GM21717 (cell line): ENCODE data around the gene ACOXL.
A peak's percentile ranks its signal among the peaks of the same experiment; 100 is the strongest.

Source experiments
- ATAC-seq: cut with Tn5 transposase; IDR thresholded peaks from one replicate; pipeline ENCODE4 v1.9.1; 2021; ENCODE audit warnings: mild to moderate bottlenecking, moderate library complexity; ENCODE audit not compliant: unreplicated experiment

Gene ACOXL

DNA sequence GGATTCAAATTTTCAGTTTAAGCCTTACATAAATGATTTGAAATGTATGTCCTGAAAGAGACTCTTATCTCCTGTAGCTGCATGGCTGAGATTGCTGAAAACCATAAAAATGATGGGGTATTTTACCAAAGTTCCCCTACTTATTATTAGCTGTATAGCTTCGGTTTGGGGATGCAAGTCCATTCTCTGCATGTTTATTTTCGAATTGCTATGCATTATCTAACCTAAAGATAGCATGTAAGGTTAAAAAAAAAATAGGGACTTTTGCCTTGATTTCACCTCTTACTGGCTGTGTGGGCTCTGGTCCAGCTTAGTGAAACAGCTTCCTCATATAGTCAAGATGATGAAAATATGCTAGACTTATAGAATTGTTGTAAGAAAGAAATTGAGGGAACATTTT is 14.0 kb upstream of the ACOXL start:
- ATAC-seq, result no peak

DNA sequence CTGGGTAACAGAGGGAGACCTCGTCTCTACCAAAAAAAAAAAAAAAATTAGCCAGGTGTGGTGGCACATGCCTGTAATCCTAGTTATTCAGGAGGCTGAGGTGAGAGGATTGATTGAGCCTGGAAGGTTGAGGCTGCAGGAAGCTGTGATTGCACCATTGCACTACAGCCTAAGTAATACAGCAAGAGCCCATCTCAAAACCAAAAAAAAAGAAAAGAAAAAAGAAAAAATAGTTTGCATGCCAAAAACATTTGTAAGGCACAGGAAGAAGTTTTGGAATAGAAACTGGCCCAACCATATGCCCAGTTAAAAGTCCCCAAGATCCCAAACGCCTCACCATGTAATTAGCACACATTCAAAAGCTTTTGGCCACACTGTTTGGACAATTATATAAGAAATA is 13.4 kb upstream of the ACOXL start:
- no peak for ATAC-seq

GRCh38 chr2:110720547-110720946 is 11.8 kb upstream of the ACOXL start:
- ATAC-seq, result no peak

DNA sequence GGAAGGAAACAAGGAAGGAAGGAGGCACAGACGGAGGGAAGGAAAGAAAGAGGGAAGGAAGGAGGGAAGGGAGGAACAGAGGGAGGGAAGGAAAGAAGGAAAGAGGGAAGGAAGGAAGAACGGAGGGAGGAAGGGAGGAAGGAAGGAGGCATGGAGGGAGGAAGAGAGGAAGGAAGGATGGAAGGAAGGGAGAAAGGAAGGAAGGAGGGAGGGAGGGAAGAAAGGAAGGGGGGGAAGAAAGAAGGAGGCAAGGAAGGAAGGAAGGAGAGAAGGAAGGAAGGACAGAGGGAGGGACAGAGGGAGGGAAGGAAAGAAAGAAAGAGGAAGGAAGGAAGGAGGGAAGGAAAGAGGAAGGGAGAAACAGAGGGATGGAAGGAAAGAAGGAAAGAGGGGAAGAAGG is 7.6 kb upstream of the ACOXL start:
- ATAC-seq, result no peak

DNA sequence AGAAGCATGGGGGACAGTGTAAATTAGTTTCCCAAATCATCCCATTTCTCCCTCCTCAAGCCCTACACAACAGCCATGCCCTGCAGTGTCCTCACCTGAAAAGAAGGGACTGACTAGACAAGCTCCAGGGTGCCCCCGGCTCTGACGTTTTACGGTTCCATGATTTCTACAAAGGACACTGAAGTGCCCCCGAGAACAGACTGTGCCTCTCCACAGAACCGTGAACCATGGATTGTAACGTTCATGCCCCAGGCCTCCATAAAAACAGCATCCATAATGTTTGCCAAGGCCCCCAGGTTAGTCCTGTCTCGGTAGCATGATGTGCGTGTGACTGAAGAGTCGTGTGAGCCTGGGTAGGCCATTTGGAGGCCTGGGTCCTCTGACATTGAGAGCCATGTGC is 7.0 kb upstream of the ACOXL start:
- no peak for ATAC-seq

GRCh38 chr2:110725859-110726258 is 6.5 kb upstream of the ACOXL start:
- ATAC-seq, result no peak

DNA sequence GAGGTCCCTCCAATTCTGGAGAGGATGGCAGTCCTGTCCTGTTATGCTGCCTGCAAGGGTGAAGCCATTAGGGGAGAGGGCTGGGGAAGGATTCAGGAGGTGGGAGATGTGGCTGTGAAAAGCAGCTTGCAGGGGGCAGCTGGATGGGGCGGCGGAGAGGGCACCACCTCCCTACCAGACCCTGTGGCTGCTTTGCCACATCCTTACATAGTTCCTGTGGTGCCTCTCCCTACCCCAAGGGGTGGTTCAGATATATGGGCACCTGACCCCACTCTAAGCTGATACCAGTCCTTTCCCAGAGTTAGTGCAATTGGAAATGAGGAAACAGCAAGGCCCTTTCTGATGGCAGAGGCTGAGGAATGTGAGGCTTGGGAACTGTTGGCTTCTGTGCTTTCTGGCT is 6.1 kb upstream of the ACOXL start:
- no peak for ATAC-seq

DNA sequence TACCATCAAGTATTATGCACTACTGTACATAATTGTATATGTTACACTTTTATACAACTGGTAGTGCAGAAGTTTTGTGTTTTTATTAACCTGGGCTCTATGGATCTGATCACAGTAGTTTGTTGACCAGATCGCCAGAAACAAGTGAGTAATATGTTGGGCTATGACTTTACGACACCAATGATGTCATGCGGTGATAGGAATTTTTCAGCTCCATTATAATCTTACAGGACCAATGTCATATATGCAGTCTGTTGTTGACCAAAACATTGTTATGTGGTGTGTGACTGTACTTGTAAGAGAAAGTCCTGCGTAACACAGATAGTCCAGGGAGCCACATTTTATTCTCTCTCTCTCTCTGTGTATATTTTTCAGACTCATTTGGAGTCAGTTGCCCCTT is 4.5 kb upstream of the ACOXL start:
- no peak for ATAC-seq

GRCh38 chr2:110729106-110729505 is 3.3 kb upstream of the ACOXL start:
- ATAC-seq, result no peak

- no peak for ATAC-seq
Measured at GRCh38 chr2:110731064-110731463, 1.3 kb upstream of the ACOXL start.

DNA sequence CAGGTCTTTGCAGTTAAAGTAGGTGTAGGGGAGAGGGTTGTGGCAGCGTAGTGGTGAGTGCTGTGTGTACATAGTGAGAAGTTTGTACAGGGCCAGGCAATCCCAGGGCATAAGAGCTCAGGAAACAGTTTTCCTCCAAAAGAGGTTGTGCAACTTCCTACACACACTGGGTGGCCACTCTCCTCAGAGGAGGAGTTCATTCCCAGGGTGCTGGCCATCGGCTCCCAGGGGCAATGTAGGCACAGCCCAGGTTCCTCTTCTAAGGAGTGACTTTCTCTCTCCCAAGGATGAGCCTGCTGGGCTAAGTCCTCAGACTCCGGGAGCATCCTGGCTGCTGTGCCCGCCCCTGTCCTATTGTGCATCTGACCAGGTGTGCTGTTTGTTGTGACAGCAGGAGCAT is 3.0 kb downstream of the ACOXL start:
- no peak for ATAC-seq

DNA sequence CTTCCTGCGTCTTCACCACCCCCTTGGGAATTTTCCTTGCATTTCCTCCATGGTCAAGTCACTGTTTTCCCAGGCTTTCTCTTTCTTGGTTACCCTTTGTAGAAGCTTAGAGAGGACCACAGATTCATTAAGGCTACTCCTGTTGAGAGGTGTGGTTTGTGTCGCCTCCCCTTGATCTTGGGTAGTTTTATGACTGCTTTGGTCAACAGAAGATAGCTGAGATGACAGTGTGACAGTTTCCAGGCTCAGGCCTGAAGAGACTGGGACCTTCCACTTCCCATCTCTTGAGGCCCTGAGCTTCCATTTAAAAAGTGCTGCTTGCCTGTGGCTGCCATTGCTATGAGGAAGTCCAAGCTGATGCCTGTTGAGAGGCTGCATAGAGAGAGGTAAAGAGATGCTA is 5.4 kb downstream of the ACOXL start:
- no peak for ATAC-seq

DNA sequence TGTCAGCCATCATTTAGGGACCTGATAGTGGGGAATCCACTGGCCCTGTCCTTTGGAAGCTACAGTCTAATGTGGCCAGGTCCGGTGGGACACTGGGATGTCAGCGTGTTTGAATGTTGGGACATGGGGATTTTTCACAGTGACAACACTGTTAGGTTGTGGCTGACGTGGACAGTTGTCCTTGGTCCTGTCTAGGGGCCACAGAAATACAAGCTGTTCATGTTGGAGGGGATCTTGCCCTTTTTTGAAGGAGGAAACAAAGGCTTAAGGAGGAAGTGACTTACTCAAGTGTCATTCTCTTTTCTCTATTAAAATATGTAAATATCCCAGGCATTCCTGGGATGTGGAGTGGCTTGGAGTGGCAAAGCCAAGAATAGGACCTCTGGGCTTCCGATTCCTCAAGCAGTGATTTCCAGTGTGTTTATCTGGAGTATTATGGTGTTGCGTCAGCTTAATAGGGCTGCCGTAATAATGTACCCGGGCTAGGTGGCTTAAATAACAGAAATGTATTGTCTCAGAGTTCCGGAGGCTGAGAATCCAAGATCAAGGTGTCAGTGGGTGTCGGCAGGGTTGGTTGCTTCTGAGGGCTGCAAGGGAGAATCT is 8.5 kb downstream of the ACOXL start:
- ATAC-seq, result no peak

GRCh38 chr2:110741491-110741980 is 9.2 kb downstream of the ACOXL start:
- ATAC-seq, result no peak

- ATAC-seq, result no peak
Measured at GRCh38 chr2:110742412-110742811, 10.0 kb downstream of the ACOXL start.

GRCh38 chr2:110743600-110743999 is 11.2 kb downstream of the ACOXL start:
- no peak for ATAC-seq

DNA sequence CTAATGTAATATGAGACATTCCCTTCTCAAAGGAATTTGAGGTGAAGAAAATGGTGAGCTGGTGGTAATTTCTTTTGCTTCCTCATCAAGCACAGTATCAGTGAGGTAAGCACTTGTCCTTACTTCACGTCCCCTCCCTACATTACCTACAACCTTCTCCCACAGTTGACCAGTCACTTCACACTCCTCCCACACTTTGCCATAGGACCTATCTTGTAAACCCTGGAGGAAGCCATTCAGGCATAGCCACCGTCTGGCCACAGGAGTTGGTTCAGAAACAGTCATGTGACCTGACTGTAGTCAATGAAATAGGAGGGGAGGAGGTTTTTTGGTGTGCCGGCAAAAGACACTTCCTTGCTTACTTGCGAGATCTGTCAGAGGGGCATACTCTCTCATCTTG is 12.1 kb downstream of the ACOXL start:
- no peak for ATAC-seq

- ATAC-seq, result no peak
Measured at GRCh38 chr2:110745048-110745447, 12.7 kb downstream of the ACOXL start.

GRCh38 chr2:110746586-110747521 is 14.5 kb downstream of the ACOXL start:
- ATAC-seq, result no peak

- ATAC-seq, result no peak
Measured at GRCh38 chr2:110747522-110748488, 15.4 kb downstream of the ACOXL start.

- ATAC-seq, result peak; percentile 91
Measured at GRCh38 chr2:110748489-110748867, 16.1 kb downstream of the ACOXL start.
